Activated CD4-positive, alpha-beta memory T cell treated with anti-CD3 and anti-CD28 coated beads for 36 hours (primary cell): Measurements from ENCODE around the gene NCEH1. TPM values are rescaled to one million over a fixed set of nuclear protein-coding genes. Genes with fewer than 3 reads are reported as not detected.
A peak's percentile ranks its signal among the peaks of the same experiment; 100 is the strongest.

Experiments
- CTCF ChIA-PET: fragments of 350-600 bp; sonication (Branson Sonifier 250); formaldehyde crosslinking; loops from one replicate; lab custom pipeline; 2021; ENCODE audit warnings: antibody characterized with exemption, inconsistent platforms; lab: Charles Lee
- POLR2A ChIA-PET: fragments of 350-600 bp; sonication (Branson Sonifier 250); formaldehyde crosslinking; loops from one replicate; lab custom pipeline; 2021; ENCODE audit warnings: antibody characterized with exemption; lab: Charles Lee
- DNase-seq: peaks from one replicate; pipeline ENCODE4 v3.0.0-alpha.2; 2020
- H3K27ac Mint-ChIP-seq: one replicate; pipeline ENCODE4 v1.8.0; 2021; ENCODE audit warnings: mixed read lengths
- H3K27me3 Mint-ChIP-seq: one replicate; pipeline ENCODE4 v1.8.0; 2021; ENCODE audit warnings: mixed read lengths
- H3K36me3 Mint-ChIP-seq: one replicate; pipeline ENCODE4 v1.8.0; 2021; ENCODE audit warnings: mixed read lengths
- H3K4me1 Mint-ChIP-seq: one replicate; pipeline ENCODE4 v1.8.0; 2021; ENCODE audit warnings: low read depth, mixed read lengths
- H3K4me3 Mint-ChIP-seq: one replicate; pipeline ENCODE4 v1.8.0; 2021; ENCODE audit warnings: mild to moderate bottlenecking, mixed read lengths
- H3K9me3 Mint-ChIP-seq: one replicate; pipeline ENCODE4 v1.8.0; 2021; ENCODE audit warnings: mixed read lengths
- intact Hi-C: fragments of 100-400 bp; cut with micrococcal nuclease; formaldehyde crosslinking; loops from one replicate; pipeline ENCODE4 v1.15.1; 2023
- total RNA-seq, 2 experiments: library from RNA; stranded (reverse); gene quantifications; one replicate each; pipeline ENCODE4 v1.2.3, GENCODE V29; 2021

NCEH1 gene
- total RNA-seq, 2 experiments from 2014 or later: 4.6 to 5.2 TPM

DNA sequence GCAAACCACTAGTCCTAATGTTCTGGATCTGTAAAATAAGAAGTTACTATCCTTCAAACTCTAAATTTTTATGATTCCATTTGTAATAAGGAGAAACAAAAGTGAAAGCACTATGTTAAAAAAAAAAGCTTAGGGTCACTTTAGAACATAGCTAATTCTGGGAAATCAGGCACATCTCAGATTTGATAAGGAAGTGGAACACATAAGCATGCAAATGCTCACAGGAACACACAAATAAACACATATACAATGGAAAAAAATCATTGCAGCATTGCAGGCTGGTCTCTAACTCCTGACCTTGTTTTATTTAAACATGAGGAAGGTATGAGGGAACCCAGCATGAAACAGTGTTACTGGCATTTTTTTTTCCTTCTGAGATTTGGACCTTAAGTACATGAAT, 124.4 kb downstream of the NCEH1 start:
- CTCF ChIA-PET: interaction anchor here (0.6 to 2.2 kb wide), 5 partner anchors 8 to 125 kb away, joined by 3 to 7 read pairs (median 3); no protein-coding TSS in a partner anchor
- no peak for DNase-seq
- peaks cover 19% of the 10 kb centered on the region for H3K36me3 Mint-ChIP-seq
- H3K27ac Mint-ChIP-seq: no peak overlapping the region
- intact Hi-C loops: loop anchor here (10.0 kb wide), 1 partner anchor 452 kb away; no protein-coding TSS in a partner anchor
- H3K4me3 Mint-ChIP-seq: no peak overlapping the region
- POLR2A ChIA-PET: no interaction called here
- peaks cover 19% of the 10 kb centered on the region for H3K9me3 Mint-ChIP-seq
- H3K27me3 Mint-ChIP-seq: peaks cover 8% of the 10 kb centered on the region
- H3K4me1 Mint-ChIP-seq: peaks cover 72% of the 10 kb centered on the region

DNA sequence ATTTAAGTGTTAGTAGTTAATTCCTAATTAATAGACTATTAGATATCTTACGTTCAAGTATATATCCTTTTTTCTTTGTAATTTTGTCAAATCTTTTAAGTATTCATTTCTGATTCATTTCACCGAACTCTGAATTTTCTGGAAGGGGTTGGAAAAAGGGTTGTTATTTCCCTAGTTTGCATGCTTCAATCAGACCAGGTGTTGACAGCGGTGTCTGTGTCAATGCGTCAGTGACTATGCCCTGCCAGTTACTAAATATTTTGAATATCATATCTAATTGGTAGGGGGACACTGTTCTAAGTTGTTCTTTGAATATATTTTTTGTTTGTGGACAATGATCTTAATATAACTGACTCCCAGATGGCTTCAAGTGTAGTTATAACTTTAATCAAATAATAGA, 124.9 kb downstream of the NCEH1 start:
- peaks cover 72% of the 10 kb centered on the region for H3K4me1 Mint-ChIP-seq

DNA sequence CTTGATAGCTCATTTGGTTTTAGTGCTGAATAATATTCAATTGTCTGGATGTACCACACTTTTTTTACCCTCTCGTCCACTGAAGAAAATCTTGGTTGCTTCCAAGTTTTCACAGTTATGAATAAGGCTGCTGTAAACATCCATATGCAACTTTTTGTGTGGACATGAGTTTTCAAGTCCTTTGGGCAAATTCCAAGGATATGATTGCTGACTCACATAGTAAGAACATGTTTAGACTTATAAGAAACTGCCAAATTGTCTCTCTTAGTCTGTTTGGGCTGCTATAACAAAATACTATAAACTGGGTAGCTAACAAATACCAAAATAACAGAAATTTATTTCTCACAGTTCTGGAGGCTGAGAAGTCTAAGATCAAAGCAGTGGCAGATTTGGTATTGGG, 128.2 kb downstream of the NCEH1 start:
- no peak overlapping the region for H3K4me3 Mint-ChIP-seq
- ChIA-PET CTCF (interaction anchor here (1.7 to 1.9 kb wide), 2 partner anchors 13 to 52 kb away, joined by 6 to 9 read pairs; no protein-coding TSS in a partner anchor), POLR2A (interaction anchor here (0.7 to 2.5 kb wide), 3 partner anchors 9 to 52 kb away, joined by 3 to 18 read pairs (median 4); no protein-coding TSS in a partner anchor)

More for the DNA sequence above, 124.9 kb downstream of the NCEH1 start:
- no peak for DNase-seq
- Mint-ChIP-seq H3K9me3 (peaks cover 18% of the 10 kb centered on the region), H3K4me3 (no peak overlapping the region), H3K27ac (no peak overlapping the region), H3K36me3 (peaks cover 16% of the 10 kb centered on the region), H3K27me3 (peaks cover 5% of the 10 kb centered on the region)
- POLR2A ChIA-PET: no interaction called here
- CTCF ChIA-PET: interaction anchor here (0.6 to 2.2 kb wide), 5 partner anchors 9 to 125 kb away, joined by 3 to 7 read pairs (median 3); no protein-coding TSS in a partner anchor
- intact Hi-C loops: loop anchor here (10.0 kb wide), 1 partner anchor 451 kb away; no protein-coding TSS in a partner anchor

DNA sequence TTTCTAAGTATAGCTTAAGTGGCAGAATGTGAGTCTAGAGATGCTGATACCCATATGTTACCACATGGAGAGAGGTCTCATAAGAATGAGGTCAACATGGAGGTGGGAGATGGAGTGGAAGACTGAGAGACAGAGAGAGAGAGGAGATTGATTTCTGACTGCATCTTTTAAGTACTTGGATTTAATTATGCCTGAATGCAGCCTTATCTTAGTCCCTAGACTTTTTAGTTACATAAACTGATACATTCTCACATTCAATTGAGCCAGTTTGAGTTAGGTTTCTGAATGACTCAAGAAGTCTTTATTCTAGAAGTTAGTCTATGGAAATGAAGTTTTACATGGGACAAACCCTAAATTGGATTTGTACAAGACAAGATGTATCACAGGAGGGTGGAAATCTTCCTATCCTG, 129.1 kb downstream of the NCEH1 start:
- ChIA-PET CTCF (interaction anchor here (1.0 to 3.0 kb wide), 3 partner anchors 14 to 41 kb away, joined by 3 to 11 read pairs (median 6); no protein-coding TSS in a partner anchor), POLR2A (interaction anchor here (0.6 to 2.5 kb wide), 6 partner anchors 10 to 1273 kb away, joined by 3 to 18 read pairs (median 5); no protein-coding TSS in a partner anchor)
- peaks cover 88% of the 10 kb centered on the region for H3K4me1 Mint-ChIP-seq
- no peak for DNase-seq
- H3K36me3 Mint-ChIP-seq: peaks cover 2% of the 10 kb centered on the region
- no peak overlapping the region for H3K4me3 Mint-ChIP-seq
- H3K27me3 Mint-ChIP-seq: peaks cover 2% of the 10 kb centered on the region
- no peaks in the 10 kb centered on the region for H3K9me3 Mint-ChIP-seq
- H3K27ac Mint-ChIP-seq: peak overlapping the region; percentile 64
- intact Hi-C loops: loop anchor here (1.0 to 10.0 kb wide), 5 partner anchors 11 to 447 kb away; no protein-coding TSS in a partner anchor

More for the DNA sequence above, 128.2 kb downstream of the NCEH1 start:
- DNase-seq: no peak
- Mint-ChIP-seq H3K27ac (no peak overlapping the region), H3K9me3 (no peaks in the 10 kb centered on the region), H3K36me3 (peaks cover 2% of the 10 kb centered on the region), H3K27me3 (peaks cover 2% of the 10 kb centered on the region), H3K4me1 (peaks cover 86% of the 10 kb centered on the region)
- intact Hi-C loops: loop anchor here (1.0 to 10.0 kb wide), 2 partner anchors 10 to 448 kb away; no protein-coding TSS in a partner anchor

- CTCF ChIA-PET: interaction anchor here (1.0 to 3.0 kb wide), 5 partner anchors 12 to 42 kb away, joined by 3 to 11 read pairs (median 4); no protein-coding TSS in a partner anchor
- H3K4me3 Mint-ChIP-seq: peak overlapping the region; percentile 18
Measured at GRCh38 chr3:172580680-172581401, 130.0 kb downstream of the NCEH1 start.

More at GRCh38 chr3:172580680-172581401, 130.0 kb downstream of the NCEH1 start:
- Mint-ChIP-seq H3K27me3 (peaks cover 2% of the 10 kb centered on the region), H3K9me3 (no peaks in the 10 kb centered on the region), H3K36me3 (peaks cover 2% of the 10 kb centered on the region), H3K27ac (peak overlapping the region; percentile 68), H3K4me1 (peaks cover 78% of the 10 kb centered on the region)
- POLR2A ChIA-PET: interaction anchor here (1.0 to 2.5 kb wide), 7 partner anchors 11 to 67 kb away, joined by 3 to 18 read pairs (median 4); partner anchors contain the start of gene TNFSF10
- intact Hi-C loops: loop anchor here (1.0 to 10.0 kb wide), 7 partner anchors 19 to 446 kb away; no protein-coding TSS in a partner anchor
- DNase-seq: no peak

Other genes starting within 250 kb of the NCEH1 start
- 10 to 100 TPM; 30.1 to 31.8 TPM for gene TNFSF10, start 187.6 kb downstream of the NCEH1 start, total RNA-seq
- 10 to 100 TPM; 48.2 to 52.8 TPM for gene ECT2, start 39.7 kb upstream of the NCEH1 start, total RNA-seq